H9 (cell line): ENCODE measurements around the gene TFF2. TPM values are rescaled to one million over a fixed set of nuclear protein-coding genes. Genes with fewer than 3 reads are reported as not detected.

Source experiments
- DNase-seq: peaks from one replicate; pipeline ENCODE4 v3.0.0-alpha.2; 2017
- H2AFZ ChIP-seq: one replicate; pipeline ENCODE4 v1.6.1; 2013; ENCODE audit warnings: mild to moderate bottlenecking, low read length, control low read depth, moderate library complexity
- H2AK5ac ChIP-seq: 2 replicates; pipeline ENCODE4 v1.6.1; 2013; ENCODE audit warnings: low read length, control low read depth, mixed read lengths; ENCODE audit not compliant: insufficient read length
- H2BK120ac ChIP-seq: one replicate; pipeline ENCODE4 v1.6.1; 2013; ENCODE audit warnings: low read depth, mild to moderate bottlenecking, low read length, control low read depth, inconsistent platforms; ENCODE audit not compliant: poor library complexity, severe bottlenecking
- H2BK12ac ChIP-seq: 2 replicates; pipeline ENCODE4 v1.6.1; 2013; ENCODE audit warnings: low read length, control low read depth, mixed read lengths, low read depth; ENCODE audit not compliant: insufficient read length
- H2BK15ac ChIP-seq: 2 replicates; pipeline ENCODE4 v1.6.1; 2013; ENCODE audit warnings: low read depth, low read length, control low read depth
- H2BK20ac ChIP-seq: one replicate; pipeline ENCODE4 v1.6.1; 2013; ENCODE audit warnings: low read depth, mild to moderate bottlenecking, low read length, control low read depth, inconsistent platforms; ENCODE audit not compliant: poor library complexity, severe bottlenecking
- H2BK5ac ChIP-seq: 2 replicates; pipeline ENCODE4 v1.6.1; 2013; ENCODE audit warnings: low read length, control low read depth, mixed read lengths; ENCODE audit not compliant: insufficient read length
- H3K14ac ChIP-seq: 2 replicates; pipeline ENCODE4 v1.6.1; 2013; ENCODE audit warnings: low read length, control low read depth; ENCODE audit not compliant: insufficient read depth
- H3K18ac ChIP-seq: 2 replicates; pipeline ENCODE4 v1.6.1; 2013; ENCODE audit warnings: low read depth, mild to moderate bottlenecking, mixed read lengths, low read length, control low read depth; ENCODE audit not compliant: insufficient read length
- H3K23ac ChIP-seq: 2 replicates; pipeline ENCODE4 v1.6.1; 2013; ENCODE audit warnings: low read length, control low read depth, mixed read lengths, low read depth; ENCODE audit not compliant: insufficient read length
- H3K23me2 ChIP-seq: 2 replicates; pipeline ENCODE4 v1.6.1; 2013; ENCODE audit warnings: low read depth, mild to moderate bottlenecking, mixed read lengths, low read length, control low read depth; ENCODE audit not compliant: insufficient read length, poor library complexity, severe bottlenecking
- H3K27ac ChIP-seq: 2 replicates; pipeline ENCODE4 v1.5.1; 2013; ENCODE audit warnings: low read length, control low read depth, mixed read lengths, low read depth; ENCODE audit not compliant: insufficient read length
- H3K27me3 ChIP-seq: 2 replicates; pipeline ENCODE4 v1.6.1; 2013; ENCODE audit warnings: low read length, control low read depth, inconsistent platforms; ENCODE audit not compliant: insufficient read depth
- H3K4ac ChIP-seq: 2 replicates; pipeline ENCODE4 v1.6.1; 2013; ENCODE audit warnings: low read depth, mild to moderate bottlenecking, control low read depth, inconsistent platforms, low read length, moderate library complexity
- H3K4me1 ChIP-seq: 2 replicates; pipeline ENCODE4 v1.6.1; 2013; ENCODE audit warnings: low read length, control low read depth, inconsistent platforms; ENCODE audit not compliant: insufficient read depth
- H3K4me2 ChIP-seq: 2 replicates; pipeline ENCODE4 v1.6.1; 2013; ENCODE audit warnings: low read length, control low read depth, mixed read lengths; ENCODE audit not compliant: insufficient read length, insufficient read depth
- H3K56ac ChIP-seq: 2 replicates; pipeline ENCODE4 v1.6.1; 2013; ENCODE audit warnings: low read depth, mild to moderate bottlenecking, mixed read lengths, low read length, control low read depth; ENCODE audit not compliant: insufficient read length
- H3K79me1 ChIP-seq: 2 replicates; pipeline ENCODE4 v1.6.1; 2013; ENCODE audit warnings: low read depth, mild to moderate bottlenecking, moderate library complexity, low read length, control low read depth, inconsistent platforms; ENCODE audit not compliant: insufficient read depth, poor library complexity, severe bottlenecking
- H3K79me2 ChIP-seq: 2 replicates; pipeline ENCODE4 v1.6.1; 2013; ENCODE audit warnings: low read length, control low read depth, inconsistent platforms; ENCODE audit not compliant: insufficient read depth
- H3K9ac ChIP-seq: 2 replicates; pipeline ENCODE4 v1.6.1; 2013; ENCODE audit warnings: low read length, control low read depth, mixed read lengths; ENCODE audit not compliant: insufficient read length; ENCODE audit errors: extremely low read depth
- H3K9me3 ChIP-seq: one replicate; pipeline ENCODE4 v1.6.1; 2013; ENCODE audit warnings: low read depth, low read length, inconsistent platforms; ENCODE audit not compliant: control insufficient read depth
- H3T11ph ChIP-seq: one replicate; pipeline ENCODE4 v1.6.1; 2013; ENCODE audit warnings: mild to moderate bottlenecking, low read length, control low read depth, inconsistent platforms
- H4K20me1 ChIP-seq: one replicate; pipeline ENCODE4 v1.6.1; 2013; ENCODE audit not compliant: control insufficient read depth, insufficient read length, insufficient read depth
- H4K5ac ChIP-seq: 2 replicates; pipeline ENCODE4 v1.6.1; 2013; ENCODE audit warnings: low read depth, mild to moderate bottlenecking, mixed read lengths, low read length, control low read depth; ENCODE audit not compliant: insufficient read length
- H4K8ac ChIP-seq: replicated peaks from 2 replicates; pipeline ENCODE4 v1.6.1; 2013; ENCODE audit warnings: low read length, control low read depth, mixed read lengths, low read depth; ENCODE audit not compliant: insufficient read length
- H4K91ac ChIP-seq: 2 replicates; pipeline ENCODE4 v1.6.1; 2013; ENCODE audit warnings: low read depth, mild to moderate bottlenecking, moderate library complexity, mixed read lengths, low read length, control low read depth; ENCODE audit not compliant: insufficient read length
- H3K27ac Mint-ChIP-seq, 3 experiments: 2 replicates in 2 of 3; 3 replicates in 1 of 3; pipeline ENCODE4 v1.8.0; 2020 to 2021; ENCODE audit warnings: mixed read lengths in 3 of 3, mild to moderate bottlenecking in 1 of 3, moderate library complexity in 1 of 3
- H3K27me3 Mint-ChIP-seq: 2 replicates; pipeline ENCODE4 v1.8.0; 2021; ENCODE audit warnings: low read depth, mild to moderate bottlenecking, moderate library complexity, mixed read lengths
- H3K36me3 Mint-ChIP-seq, 3 experiments: 2 replicates in 2 of 3; 3 replicates in 1 of 3; pipeline ENCODE4 v1.8.0; 2020 to 2021; ENCODE audit warnings: low read depth in 3 of 3, mixed read lengths in 3 of 3; ENCODE audit not compliant: insufficient read depth in 1 of 3
- H3K4me1 Mint-ChIP-seq, 2 experiments: 2 replicates each; pipeline ENCODE4 v1.8.0; 2020; ENCODE audit warnings: mixed read lengths in 2 of 2
- H3K4me3 Mint-ChIP-seq, 2 experiments: 2 replicates in 1 of 2; 3 replicates in 1 of 2; pipeline ENCODE4 v1.8.0; 2020 to 2021; ENCODE audit warnings: mild to moderate bottlenecking in 2 of 2, mixed read lengths in 2 of 2, moderate library complexity in 1 of 2
- H3K9me3 Mint-ChIP-seq, 2 experiments: 2 replicates in 1 of 2; 3 replicates in 1 of 2; pipeline ENCODE4 v1.8.0; 2020; ENCODE audit warnings: mild to moderate bottlenecking in 2 of 2, mixed read lengths in 2 of 2, moderate library complexity in 1 of 2
- CTCF ChIP-seq: fragments of 200-600 bp; sonication (generic); conservative IDR thresholded peaks from 3 replicates; pipeline ENCODE4 v1.8.0; 2021; ENCODE audit warnings: antibody characterized with exemption, mild to moderate bottlenecking
- WGBS: extraction: QIAGEN DNeasy Blood & Tissue Kit; methylation state at CpG from one replicate; pipeline ENCODE4 v1.1.7; 2013; ENCODE audit warnings: missing lambda C conversion rate, low lambda C conversion rate, mixed read lengths; ENCODE audit not compliant: insufficient read length; ENCODE audit errors: extremely low coverage; 5-methylcytosine and 5-hydroxymethylcytosine counted together
- total RNA-seq: library from RNA; stranded (reverse); gene quantifications from 2 replicates; pipeline ENCODE4 v1.2.1, GENCODE V29; 2021

Gene TFF2
- total RNA-seq, 1 experiment from 2014 or later: not detected

DNA sequence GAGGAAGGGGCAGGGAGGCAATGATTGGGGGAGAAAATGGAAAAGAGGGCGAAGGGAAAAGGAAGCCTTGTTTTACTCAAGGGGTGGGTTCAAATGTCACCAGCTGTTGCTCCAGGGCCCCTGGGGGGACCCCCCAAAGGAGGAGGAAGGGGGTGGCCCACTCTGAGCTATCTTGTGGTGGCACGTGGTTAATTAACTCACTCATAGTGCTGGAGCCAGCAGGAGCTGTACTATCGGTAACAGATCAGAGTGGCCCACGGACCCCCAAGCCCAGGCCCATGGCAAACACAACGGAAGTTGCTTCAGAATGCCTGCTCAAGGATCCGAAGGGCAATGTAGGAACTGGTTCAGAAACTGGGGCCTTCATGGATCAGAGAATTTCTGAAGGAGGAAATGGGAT lies 7.2 kb downstream of the TFF2 start:
- Histone ChIP-seq H3K9ac (no peak overlapping the region), H4K5ac (no peak overlapping the region), H2BK5ac (no peak overlapping the region), H3K79me2 (no peaks in the 10 kb centered on the region), H2AK5ac (no peak overlapping the region), H3K4me1 (0 out of 2 replicates have a peak, but pooled peaks cover 1% of the 10 kb centered on the region), H3K56ac (no peak overlapping the region), H3K9me3 (no peaks in the 10 kb centered on the region), H3K4ac (no peak overlapping the region), H2AFZ (no peak overlapping the region), H3K27me3 (no peaks in the 10 kb centered on the region), H3K23me2 (no peaks in the 10 kb centered on the region), H3K14ac (no peak overlapping the region), H3K18ac (no peak overlapping the region), H2BK12ac (no peak overlapping the region), H3K27ac (no peak overlapping the region), H4K8ac (no peak overlapping the region), H3K4me2 (no peak overlapping the region), H3T11ph (no peak overlapping the region), H2BK120ac (no peak overlapping the region), H4K20me1 (no peaks in the 10 kb centered on the region), H2BK15ac (no peak overlapping the region), H2BK20ac (no peak overlapping the region), H3K79me1 (no peaks in the 10 kb centered on the region), H4K91ac (no peak overlapping the region), H3K23ac (no peak overlapping the region)
- Mint-ChIP-seq H3K36me3 (no peaks in the 10 kb centered on the region), H3K4me3 (no peak overlapping the region), H3K27ac (0 out of 7 replicates have a peak overlapping the region, but pooled peaks of 1 of the 3 experiments have one; percentile 60), H3K27me3 (peaks cover 2% of the 10 kb centered on the region), H3K9me3 (no peaks in the 10 kb centered on the region), H3K4me1 (peaks cover 0 to 4% of the 10 kb centered on the region in 2 experiments; a peak in 1 of 4 replicates)
- DNase-seq: no peak
- WGBS: no CpG with 5 or more reads among the region's 6 CpGs
- no peak for TF ChIP-seq CTCF
